Activated CD4-positive, alpha-beta T cell treated with anti-CD3 and anti-CD28 coated beads, Interleukin-2, Interleukin-6, amounts not matched to agents 100 ng/mL and 50 ng/mL, durations not matched to agents 16 hours and 8 hours (primary cell): ENCODE data around the gene JUND.
"Not testable (repeated sequence)": the region's sequence is repeated elsewhere in the genome, so short reads cannot be mapped to it uniquely, and the experiment has no call there.

ENCODE experiments used
- DNase-seq: peaks from one replicate; pipeline ENCODE4 v3.0.0-alpha.2; 2020

The JUND gene

GRCh38 chr19:18281082-18282020 lies at the start of gene JUND:
TSS of gene JUND (minus strand) at chr19:18281622. CDS start at chr19:18281484, 138 bp downstream.
- DNase-seq = peak; percentile 99

GRCh38 chr19:18330868-18331267 lies 49.4 kb upstream of the JUND start:
- DNase-seq = no peak

- DNase-seq = no peak
Measured at GRCh38 chr19:18329035-18329376, 47.6 kb upstream of the JUND start.

- DNase-seq = peak; percentile 95
Measured at GRCh38 chr19:18328340-18329034, 47.1 kb upstream of the JUND start.

- no peak for DNase-seq
Measured at GRCh38 chr19:18326772-18327171, 45.4 kb upstream of the JUND start.

- not testable (repeated sequence) for DNase-seq
Measured at GRCh38 chr19:18324373-18324731, 42.9 kb upstream of the JUND start.

GRCh38 chr19:18322759-18323460 lies 41.5 kb upstream of the JUND start, which contains the start of gene LSM4:
TSS of gene LSM4 (minus strand) at chr19:18323076. CDS start at chr19:18323020, 56 bp downstream.
- DNase-seq = peak; percentile 100

GRCh38 chr19:18322318-18322758 lies 40.9 kb upstream of the JUND start:
- DNase-seq = peak; percentile 72

GRCh38 chr19:18321734-18322102 lies 40.3 kb upstream of the JUND start:
- peak; percentile 76 for DNase-seq

GRCh38 chr19:18320865-18321733 lies 39.7 kb upstream of the JUND start:
- no peak for DNase-seq

GRCh38 chr19:18319591-18320135 lies 38.2 kb upstream of the JUND start:
- no peak for DNase-seq

GRCh38 chr19:18317961-18318800 lies 36.8 kb upstream of the JUND start:
- DNase-seq = peak; percentile 80

GRCh38 chr19:18313398-18313797 lies 32.0 kb upstream of the JUND start:
- DNase-seq = no peak

- DNase-seq = no peak
Measured at GRCh38 chr19:18312092-18312534, 30.7 kb upstream of the JUND start.

- no peak for DNase-seq
Measured at GRCh38 chr19:18311502-18312091, 30.2 kb upstream of the JUND start.

- DNase-seq = no peak
Measured at GRCh38 chr19:18310966-18311365, 29.5 kb upstream of the JUND start.

- DNase-seq = no peak
Measured at GRCh38 chr19:18310118-18310909, 28.9 kb upstream of the JUND start.

GRCh38 chr19:18309525-18310064 lies 28.2 kb upstream of the JUND start:
- DNase-seq = no peak

- DNase-seq = no peak
Measured at GRCh38 chr19:18308948-18309325, 27.5 kb upstream of the JUND start.
